ENCODE data around the gene GSG1L. TPM values are rescaled to one million over a fixed set of nuclear protein-coding genes. Genes with fewer than 3 reads are reported as not detected.

GSG1L gene
- total and polyA plus RNA-seq, 12 donors: 0.11 TPM; not detected in 11

DNA sequence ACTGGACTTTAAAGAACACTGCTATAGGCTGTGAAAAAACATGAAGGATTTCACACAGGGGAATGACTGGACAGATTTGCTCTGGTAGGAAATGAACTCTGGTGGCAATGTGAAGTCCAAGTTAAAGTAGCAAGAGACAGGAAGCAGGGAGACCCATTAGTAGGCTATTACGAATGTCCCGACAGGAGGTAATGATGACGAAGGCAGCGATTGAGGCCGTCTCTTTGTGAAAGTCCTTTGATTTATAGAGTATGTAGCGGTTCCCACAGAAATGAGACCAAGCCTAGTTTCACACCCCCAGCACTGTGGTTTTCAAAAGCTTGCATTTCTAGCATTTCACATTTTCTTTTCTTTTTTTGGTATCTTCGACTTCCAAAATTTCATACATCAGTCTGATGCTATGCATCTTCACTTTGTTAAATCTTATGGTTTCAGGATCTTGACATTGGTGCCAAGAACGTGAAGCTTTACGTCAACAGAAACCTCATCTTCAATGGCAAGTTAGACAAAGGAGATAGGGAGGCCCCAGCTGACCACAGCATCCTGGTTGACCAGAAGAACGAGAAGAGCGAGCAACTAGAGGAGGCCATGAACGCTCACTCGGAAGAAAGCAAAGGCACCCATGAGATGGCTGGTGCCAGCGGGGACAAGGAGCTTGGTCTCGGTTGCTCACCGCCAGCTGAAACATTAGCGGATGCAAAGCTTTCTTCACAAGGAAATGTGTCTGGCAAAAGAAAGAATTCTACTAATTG lies 323.7 kb downstream of the GSG1L start:
- Histone ChIP-seq H3K4me1 (replicated peaks in 1 of 2) (no peaks in the 10 kb centered on the region), H3K9me3 (replicated peaks in 1 of 3) (no peaks in the 10 kb centered on the region), H3K27ac (no peak overlapping the region), H3K4me3 (no peak overlapping the region), H3K27me3 (no peaks in the 10 kb centered on the region), H3K36me3 (replicated peaks in 1 of 2) (no peaks in the 10 kb centered on the region)
- no peak for TF ChIP-seq CTCF (IDR thresholded peaks at IDR 0.05)
- TF ChIP-seq POLR2A (IDR thresholded peaks at IDR 0.05): no peak
- WGBS, 4 donors: 89 to 95% (median 91%) methylated on average over 17 of the region's 17 CpGs
- intact Hi-C loops (cut with DNase I): no loop called here
- DNase-seq: no peak

DNA sequence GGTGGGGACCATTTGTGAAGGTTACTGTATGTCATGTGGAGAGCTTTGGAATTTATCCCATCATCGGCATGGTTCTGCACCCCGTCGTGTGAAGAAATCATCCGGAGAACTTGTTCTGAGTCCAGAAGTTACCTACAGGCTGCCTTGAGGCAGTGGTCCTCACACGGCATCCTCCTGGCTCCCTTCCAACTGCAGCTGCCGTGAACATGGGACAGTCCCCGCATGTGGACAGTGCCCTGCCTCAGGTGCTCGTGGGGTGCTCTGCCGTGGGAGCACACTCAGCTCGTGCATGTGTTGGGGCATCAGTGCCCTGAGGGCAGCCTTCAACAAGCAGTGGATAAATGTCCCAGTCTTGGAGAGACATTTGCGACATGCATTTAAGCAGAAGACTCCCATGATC lies 324.9 kb downstream of the GSG1L start:
- Histone ChIP-seq H3K36me3 (replicated peaks in 1 of 2) (no peaks in the 10 kb centered on the region), H3K4me3 (no peak overlapping the region), H3K4me1 (replicated peaks in 1 of 2) (no peaks in the 10 kb centered on the region), H3K9me3 (replicated peaks in 1 of 3) (no peaks in the 10 kb centered on the region), H3K27ac (no peak overlapping the region), H3K27me3 (no peaks in the 10 kb centered on the region)
- TF ChIP-seq CTCF (IDR thresholded peaks at IDR 0.05): no peak
- TF ChIP-seq POLR2A (IDR thresholded peaks at IDR 0.05): no peak
- WGBS, 4 donors: 92 to 95% (median 93%) methylated on average over 8 to 11 of the region's 11 CpGs
- no peak for DNase-seq
- intact Hi-C loops (cut with DNase I): no loop called here

Small RNAs within 50 kb of the gene (small RNA-seq; reads per million reads assigned to genes)
- gene RNU6-1241P: 0 reads per million in 2 donors
- gene RNU6-159P: 0 reads per million in 2 donors

Other genes starting within 250 kb of the GSG1L start
- gene XPO6, start 148.3 kb upstream of the GSG1L start, total RNA-seq: 100 to 1,000 TPM in 3 of 9 donors, 10 to 100 TPM in 6; 61.1 to 194 (median 92.3) TPM
- 100 to 1,000 TPM in 1 of 3 donors, 10 to 100 TPM in 2; 95.5 to 109 (median 98.5) TPM for gene XPO6, start 148.3 kb upstream of the GSG1L start, polyA plus RNA-seq
- 1 to 10 TPM; 1.6 to 6.9 (median 4.2) TPM for gene SBK1, start 228.8 kb upstream of the GSG1L start, total RNA-seq
- gene SBK1, start 228.8 kb upstream of the GSG1L start, polyA plus RNA-seq: 1 to 10 TPM in 2 of 3 donors, under 1 TPM in 1; 0.57 to 4.7 (median 2.7) TPM

All from adrenal gland (tissue), 12 donors.